ENCODE results near the gene ENSA.
A peak's percentile ranks its signal among the peaks of the same experiment; 100 is the strongest.

GRCh38 chr1:150619576-150620509 is 9.6 kb downstream of the ENSA start:
- peak; percentile 37 to 57 (median 55) for TF ChIP-seq CTCF (optimal IDR thresholded peaks at IDR 0.05 in 1 of 3, IDR thresholded peaks at IDR 0.05 in 1 of 3, conservative IDR thresholded peaks at IDR 0.05 in 1 of 3; ENCODE audit: extremely low read depth in 1 of 3, insufficient read depth in 2 of 3, low read length in 3 of 3)
- TF ChIP-seq EZH2 (IDR thresholded peaks at IDR 0.05; ENCODE audit: low read length) = no peak

Measured in keratinocyte (primary cell).